DND-41 (cell line): Measurements from ENCODE around the gene EFNB2.

Experiments used
- CTCF ChIP-seq: IDR thresholded peaks from 2 replicates; pipeline ENCODE4 v1.5.1; 2012; ENCODE audit warnings: borderline replicate concordance, low read length, moderate library complexity, mild to moderate bottlenecking; ENCODE audit not compliant: poor library complexity, severe bottlenecking; ENCODE audit errors: extremely low read depth
- EZH2 ChIP-seq: IDR thresholded peaks from 3 replicates; pipeline ENCODE4 v1.6.1; 2012; ENCODE audit warnings: borderline replicate concordance, low read depth, mild to moderate bottlenecking, moderate library complexity, low read length, inconsistent platforms; ENCODE audit not compliant: severe bottlenecking

- TF ChIP-seq CTCF (no peak), EZH2 (no peak)
Observed at GRCh38 chr13:106505732-106506131, 29.7 kb downstream of the EFNB2 start.
